CD4-positive, alpha-beta T cell treated with Interleukin-1 beta for 1 hour (primary cell): ENCODE measurements around the gene STAT4.
A peak's percentile ranks its signal among the peaks of the same experiment; 100 is the strongest.

ENCODE experiments used
- DNase-seq, 2 donors: peaks; one replicate each; pipeline ENCODE4 v3.0.0-alpha.2; 2020 to 2022

Gene STAT4

DNA sequence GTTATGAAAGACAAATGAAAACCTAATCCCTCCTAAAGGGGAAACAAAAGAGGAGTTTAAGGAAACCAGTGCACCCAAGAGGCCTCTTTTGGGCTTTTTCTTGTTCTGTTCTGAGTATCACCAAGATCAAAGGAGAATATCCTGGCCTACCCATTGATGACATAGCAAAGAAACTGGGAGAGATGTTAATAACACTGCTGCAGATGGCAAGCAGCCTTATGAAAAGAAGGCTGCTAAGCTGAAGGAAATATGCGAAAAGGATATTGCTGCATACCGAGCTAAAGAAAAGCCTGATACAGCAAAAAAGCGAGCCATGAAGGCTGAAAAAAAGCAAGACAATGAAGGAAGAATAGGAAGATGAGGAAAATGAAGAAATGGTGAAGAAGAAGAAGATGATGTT, 23.6 kb upstream of the STAT4 start:
- DNase-seq, result no peak

DNA sequence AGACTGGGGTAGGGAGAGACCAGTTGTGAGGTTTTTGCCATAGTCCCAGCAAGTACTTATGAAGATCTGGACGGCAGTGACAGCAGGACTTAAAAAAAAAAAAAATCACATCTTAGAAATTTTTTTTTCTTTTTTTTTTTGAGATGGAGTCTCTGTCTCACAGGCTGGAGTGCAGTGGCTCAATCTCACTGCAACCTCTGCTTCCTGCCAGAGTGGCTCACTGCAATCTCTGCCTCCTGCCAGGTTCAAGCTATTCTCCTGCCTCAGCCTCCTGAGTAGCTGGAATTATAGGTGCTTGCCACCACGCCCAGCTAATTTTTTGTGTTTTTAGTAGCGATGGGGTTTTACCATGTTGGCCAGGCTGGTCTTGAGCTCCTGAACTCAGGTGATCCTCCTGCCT, 22.4 kb upstream of the STAT4 start:
- no peak for DNase-seq

DNA sequence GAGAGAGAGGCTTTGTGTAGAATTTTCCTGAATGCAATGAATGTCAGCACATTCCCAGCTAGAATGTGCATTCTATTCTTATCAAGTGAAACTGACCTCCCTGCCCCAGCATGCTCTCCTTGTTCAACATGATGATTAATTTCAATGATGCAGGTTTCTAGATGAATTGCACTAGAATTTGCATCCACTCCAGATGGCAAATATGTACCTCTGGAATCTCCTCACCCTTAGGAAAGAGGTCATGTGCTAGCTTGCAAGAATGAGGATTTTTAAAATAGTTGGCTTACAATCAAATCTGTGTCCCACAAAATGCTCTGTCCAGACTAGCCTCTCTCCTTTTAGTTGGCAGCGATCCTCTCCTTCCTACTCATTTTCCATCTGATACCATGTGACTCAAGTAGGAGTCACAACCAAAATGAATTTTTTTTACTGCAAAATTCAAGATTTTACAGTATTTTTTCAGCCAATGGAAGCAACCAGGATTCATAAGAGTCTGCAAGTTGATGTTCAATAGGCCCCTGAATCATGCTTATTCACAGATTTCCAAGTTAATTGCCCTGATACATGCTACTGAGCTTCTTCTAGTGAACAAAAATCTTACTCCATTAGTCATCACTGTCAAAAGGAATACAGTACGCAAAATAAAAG, 21.0 kb upstream of the STAT4 start:
- DNase-seq, result no peak

DNA sequence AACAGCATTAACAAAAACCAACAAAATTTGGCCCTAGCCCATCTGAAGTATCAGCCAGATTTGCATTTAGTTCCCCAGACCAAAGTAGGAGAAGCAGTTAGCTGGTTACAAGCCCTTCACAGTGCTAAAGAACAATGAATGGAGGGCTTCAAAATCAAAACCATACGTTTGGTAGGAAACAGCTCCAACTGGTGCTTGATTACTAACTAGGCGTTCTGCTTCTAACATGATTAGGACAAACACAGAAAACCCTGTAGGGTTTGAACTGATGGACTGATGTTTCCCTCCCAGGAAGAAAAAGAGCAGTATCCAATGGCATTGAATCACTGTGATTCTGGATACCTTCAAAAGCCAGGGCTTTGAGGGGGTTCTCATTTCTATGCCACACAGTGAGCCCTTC, 20.5 kb upstream of the STAT4 start:
- DNase-seq, result no peak

DNA sequence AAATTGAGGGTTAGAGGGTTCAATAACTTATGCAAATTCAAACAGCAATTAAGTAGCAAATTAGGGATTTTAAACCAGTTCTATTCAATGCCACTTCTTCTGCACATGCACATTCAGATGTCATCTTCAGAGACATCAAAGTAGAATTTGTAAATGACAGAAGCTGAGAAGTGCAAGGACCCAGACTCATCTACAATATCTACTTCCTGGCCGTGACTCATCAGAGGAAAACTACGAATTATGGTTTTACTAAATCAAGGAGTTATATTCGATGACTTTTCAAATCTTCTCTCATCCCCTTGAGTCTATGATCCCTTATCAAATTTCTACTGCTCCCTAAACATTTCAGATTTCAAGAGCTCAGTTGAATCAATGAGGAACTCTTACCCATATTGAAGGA, 20.0 kb upstream of the STAT4 start:
- DNase-seq, result no peak

DNA sequence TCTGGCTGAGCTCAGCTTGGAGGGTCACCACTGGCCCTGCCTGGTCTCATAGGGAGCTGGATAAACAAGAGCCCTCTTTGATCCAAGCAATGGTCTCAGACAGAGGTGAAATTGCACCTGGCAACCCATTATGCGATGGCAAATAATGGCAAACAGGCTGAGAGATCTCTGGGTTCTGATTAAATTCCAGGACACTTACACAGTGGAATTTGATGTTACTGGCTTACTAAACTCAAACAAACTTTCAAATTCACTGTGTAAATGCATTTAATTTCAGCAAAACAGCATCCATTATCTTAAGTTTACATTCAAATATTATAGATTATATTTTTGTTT, 19.5 kb upstream of the STAT4 start:
- DNase-seq, result no peak

DNA sequence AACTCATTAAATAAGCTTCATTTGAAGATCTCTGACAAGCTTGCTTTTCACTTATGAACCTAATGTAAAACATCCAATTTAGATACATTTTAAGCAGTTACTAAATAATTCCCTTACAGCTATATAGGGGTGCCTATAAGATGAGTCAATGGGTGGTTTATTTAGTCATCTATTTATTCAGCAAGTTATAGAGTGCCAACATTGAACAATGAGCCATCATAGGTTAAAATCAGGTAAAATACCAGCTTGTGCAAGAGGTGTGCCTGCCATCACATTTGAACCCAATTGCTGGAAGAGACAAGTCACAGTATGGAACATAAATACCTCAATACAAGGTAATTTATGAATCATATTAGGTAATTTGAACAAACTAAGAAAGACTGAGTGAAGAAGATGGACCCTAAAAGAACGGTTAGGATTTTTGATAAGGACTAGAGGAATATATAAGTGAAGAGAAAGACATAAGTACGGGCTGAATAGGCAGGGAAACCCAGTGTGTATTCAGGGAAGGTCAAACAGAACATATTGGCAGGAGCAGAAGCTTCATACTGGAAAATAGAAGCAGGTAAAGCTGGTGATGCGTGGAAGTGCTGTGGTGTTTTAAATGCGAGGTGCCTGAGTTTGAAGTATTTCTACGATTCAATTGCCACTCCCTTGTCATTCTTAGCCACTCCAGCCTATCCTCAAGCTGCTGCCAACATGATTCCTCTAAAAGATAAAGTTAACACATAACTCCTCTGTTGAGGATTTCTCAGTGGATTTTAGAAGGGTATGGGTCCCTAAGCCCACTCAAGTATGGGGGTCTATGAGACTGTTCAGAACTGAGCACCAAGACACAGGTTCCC, 18.9 kb upstream of the STAT4 start:
- DNase-seq, result no peak

DNA sequence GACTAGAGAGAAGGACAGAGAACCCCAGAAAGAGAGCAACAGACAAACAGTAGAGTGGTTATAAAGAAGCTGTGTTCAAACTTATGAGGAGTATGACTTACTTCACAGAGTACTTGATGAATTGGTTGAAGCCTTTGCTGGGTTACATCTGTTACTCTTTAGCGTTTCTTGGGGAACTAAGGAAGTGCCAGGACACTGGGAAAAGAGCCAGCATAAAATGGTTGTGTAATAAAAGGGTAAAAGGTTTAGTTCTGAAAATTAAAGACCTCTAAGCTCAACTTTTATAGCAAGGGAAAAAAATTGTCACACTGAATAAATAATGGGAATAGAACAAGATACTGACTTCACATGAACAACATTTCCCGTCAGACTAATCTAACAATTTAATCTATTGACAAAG, 17.0 kb upstream of the STAT4 start:
- DNase-seq, result no peak

DNA sequence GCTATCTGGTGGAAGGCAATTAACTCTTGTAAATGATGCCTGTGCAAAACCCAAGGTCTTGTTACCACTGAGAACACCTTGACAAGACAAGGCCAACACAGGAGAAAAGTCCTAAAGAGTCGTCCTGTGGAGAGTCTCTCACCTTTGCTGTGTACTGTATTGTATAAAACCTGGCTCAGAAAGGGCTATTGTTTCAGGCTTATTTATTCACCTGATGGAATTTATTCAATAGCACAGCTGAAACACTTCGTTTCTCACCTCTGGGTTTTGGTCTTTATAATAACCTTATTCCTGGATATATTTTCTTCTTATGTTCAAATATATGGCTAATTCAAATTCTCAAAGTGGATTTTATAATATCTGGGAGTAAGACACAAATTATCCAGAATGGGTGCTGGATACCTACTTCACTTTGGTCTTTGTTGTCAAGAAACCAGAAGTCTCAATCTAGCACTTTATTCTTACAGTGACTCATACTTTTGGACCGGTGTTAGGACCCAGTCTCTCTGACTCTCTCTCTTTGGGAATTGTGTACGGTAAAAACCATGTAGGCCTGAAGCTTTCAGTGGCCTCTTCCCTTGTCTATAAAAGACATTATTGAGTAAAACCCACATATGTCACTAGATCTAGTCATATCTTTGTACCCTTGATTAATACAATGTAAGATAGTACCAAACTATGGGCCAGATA, 16.1 kb upstream of the STAT4 start:
- no peak for DNase-seq

DNA sequence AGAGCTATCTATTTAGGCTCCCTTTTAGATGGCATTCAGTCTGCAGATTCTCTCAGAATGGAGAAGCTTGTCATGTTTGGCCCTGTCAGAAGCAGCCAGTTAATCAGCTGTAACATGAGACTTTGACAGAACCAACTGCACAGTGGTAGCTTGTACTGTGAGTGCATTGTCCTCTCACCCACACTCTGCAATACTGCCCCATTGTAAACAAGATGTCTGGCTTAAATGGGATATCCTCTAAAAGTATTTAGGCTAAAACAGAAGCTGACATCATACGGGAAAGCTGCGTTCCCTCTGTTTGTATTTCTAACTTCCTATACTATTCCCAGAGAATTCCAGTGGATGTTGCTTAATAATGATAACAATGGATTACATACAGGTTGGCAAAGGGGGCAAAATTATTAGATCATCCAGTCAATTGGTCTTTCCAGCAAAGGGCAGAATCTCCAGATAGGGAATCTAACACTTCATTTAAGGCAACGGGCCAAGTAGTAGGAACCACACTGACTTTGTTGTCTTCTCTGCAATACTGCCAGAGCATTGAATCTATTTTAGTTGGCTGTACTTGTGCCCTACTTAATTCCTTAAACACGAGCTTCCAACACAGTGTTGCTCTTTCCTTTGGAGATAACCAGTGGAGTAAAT, 15.4 kb upstream of the STAT4 start:
- no peak for DNase-seq

DNA sequence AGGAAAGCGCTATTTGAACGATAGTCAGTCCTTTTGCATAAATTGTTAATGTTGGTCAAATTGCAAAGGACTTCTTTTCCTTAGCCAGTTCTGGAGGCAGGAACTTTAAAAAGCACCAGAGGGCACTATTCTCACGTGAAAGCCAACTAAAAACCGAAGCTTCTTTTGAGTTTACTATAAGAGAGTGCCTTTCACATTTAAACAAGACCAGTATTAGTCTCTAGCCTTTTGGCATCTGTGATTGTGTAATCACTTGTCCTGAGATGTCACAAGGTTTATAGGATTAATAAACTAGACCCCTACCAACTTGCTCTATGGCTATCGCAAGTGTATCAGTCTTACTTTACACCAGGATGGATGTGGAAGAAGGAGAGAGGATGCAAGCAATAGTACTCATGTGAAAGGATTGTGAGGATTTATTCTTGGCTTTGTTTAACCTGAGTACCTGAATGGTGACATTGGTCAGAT, 14.4 kb upstream of the STAT4 start:
- peak; percentile 5 to 57 for DNase-seq

DNA sequence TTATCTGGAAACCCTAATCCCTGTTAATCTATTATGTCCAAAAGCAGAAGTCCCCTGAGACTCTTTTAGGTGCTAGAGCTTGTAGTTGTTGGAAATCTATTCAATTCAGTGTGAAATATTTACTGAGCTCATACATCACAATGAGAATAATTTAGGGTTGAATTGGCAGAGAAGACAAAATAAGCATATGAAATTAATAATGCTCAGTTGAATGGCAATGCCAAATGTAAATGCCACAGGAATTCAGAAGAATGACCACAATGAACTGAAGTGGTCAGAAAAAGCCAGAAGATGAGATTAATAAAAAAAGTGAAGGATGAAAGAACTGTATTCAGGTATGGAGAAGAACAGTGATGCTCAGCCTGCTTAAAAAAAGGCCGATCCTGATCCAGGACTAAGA, 8.0 kb upstream of the STAT4 start:
- DNase-seq, result no peak

DNA sequence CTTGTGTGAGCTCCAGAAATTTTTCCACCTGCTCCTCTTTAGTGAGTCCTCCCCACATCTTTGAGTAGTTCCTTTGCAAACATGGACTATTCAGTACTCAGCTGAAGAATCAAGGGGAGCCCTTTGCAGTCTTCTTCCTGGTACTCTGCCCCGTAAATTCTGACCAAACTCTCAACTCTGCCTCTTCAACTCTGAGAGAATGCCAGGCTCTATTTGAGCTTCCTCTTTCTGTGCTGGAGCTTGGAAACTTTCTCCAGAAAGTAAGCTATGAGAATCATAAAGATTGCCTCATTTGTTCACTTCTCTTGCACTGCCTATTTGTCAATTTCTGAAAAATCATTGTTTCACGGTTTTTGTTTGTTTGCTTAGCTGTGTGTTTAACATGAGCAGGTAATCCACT, 7.4 kb upstream of the STAT4 start:
- no peak for DNase-seq

DNA sequence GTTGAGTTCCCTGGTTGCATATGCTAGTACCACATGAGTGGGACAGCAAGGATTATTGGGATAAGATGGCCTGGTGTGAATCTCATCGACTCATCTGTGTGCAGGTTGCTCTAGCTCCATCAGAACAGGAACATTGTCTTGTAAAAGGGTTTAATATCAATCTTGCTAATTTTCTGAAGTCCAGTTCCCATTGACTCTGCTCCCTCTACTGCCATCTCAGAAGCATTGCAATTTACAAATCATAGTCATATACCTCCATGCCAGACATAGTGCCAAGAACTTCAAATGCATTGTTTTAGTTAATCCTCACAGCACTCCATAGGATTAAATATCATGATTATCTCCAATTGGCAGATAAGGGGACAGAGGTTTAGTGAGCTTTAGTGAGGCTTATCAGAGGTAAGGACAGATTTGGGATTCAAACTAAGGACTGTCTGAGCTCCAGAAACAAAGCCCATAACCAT, 4.8 kb upstream of the STAT4 start:
- peak; percentile 5 to 58 for DNase-seq

DNA sequence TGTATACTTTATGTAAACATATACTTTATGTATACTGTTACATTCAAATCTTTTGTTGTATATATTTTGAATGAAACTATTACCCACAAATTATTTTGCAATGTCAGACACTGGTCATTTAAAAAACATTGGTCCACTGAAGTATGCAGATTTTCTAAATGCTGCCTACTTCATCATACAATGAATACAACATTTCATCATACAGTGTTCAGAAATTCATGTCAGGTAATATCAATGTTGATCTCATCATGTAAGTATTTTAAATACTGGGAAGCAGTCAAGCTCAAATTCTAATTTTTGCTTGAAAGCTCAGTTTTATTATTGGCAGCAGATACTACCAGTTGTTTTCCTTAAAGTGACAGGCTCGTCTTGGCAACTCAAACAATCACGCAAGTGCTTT, 2.9 kb upstream of the STAT4 start:
- DNase-seq, result no peak

DNA sequence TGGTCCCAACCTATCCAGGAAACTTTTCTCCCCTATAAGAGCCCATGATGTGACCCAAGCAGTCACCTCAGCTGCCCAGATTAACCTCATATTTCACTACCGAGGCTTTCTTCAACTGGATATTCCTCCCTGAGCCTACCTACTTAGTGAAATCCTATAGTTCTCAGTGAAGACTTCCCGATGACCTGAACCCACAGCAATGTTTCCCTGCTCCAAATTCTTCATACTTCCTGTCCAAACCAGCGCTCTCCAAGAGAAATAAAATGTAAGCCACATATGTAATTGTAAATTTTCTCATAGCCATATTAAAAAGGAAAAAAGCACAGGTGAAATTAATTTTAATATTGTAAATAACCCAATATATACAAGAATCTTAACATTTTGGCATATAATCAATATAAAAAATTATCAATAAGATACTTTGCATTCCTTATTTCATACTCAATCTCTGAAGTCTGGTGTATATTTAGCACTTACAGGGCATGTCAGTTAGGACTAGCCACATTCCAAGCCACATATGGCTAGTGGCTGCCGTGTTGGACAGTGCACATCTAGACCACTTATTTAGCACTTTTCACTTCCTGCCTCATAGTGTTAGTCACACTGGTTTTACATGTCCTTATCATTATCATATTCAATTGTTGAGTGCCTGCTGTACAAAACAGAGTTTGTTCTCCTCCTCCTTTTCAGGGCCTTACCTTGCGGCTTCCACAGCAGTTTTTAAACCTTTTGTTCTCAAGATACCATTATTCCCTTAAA, 1.9 kb upstream of the STAT4 start:
- DNase-seq, result peak; percentile 33 to 49

DNA sequence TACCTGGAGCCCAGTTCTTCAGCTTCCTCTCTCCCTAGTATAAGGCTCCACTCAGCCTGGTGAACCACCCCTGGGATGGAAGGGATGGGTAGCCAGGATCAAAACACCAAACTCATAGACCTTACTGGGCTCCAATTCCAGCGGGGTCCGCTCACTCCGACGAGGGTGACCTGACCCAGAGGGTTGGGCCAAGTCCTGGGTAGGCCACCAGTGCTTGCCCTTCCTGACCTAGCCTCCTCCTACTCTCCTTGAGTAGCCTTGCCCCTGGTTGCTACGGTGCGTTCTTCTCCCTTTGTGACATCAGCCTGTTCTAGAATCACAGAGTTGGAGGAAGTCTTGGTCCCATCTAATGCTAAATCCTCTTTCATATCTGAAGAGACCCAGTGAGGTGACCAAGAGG, 537 bp upstream of the STAT4 start:
- peak in 1 of 2 donors; percentile 29 for DNase-seq

DNA sequence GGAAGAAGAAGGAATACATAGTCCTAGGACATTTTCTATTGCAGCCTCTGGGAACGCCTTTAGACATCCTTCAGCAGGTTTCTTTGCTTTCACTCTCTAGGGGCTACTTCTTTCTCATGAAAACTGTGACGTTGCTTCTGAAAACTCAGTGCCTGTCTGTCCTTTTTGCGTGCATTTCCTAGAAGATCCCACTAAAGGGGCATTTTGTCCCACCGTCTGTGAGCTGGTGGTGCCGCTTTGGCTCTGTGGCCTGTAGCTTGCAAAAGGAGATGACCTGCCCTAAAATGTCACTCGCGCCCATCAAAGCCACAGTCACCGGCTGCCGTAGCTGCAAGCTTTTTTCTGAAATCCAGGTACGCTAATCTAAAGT, 579 bp downstream of the STAT4 start:
- DNase-seq, result peak in 1 of 2 donors; percentile 56

DNA sequence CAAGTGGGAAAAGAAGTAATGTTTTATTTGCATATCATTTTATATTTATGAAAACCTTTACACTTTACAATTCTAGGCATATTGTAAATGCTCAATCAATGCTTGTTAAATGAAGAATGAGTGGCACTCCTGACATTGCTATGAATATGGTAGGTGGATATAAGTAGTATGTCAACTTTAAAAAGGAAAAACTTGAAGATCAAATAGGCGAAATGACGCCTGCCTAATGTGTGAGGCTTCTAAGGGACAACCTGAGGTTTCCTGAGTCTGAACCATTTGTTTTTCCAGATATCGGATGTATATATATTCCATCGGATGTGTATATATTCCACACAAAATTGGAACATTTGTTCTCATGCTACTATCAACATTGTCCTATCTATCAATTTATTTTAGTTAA, 1.4 kb downstream of the STAT4 start:
- peak in 1 of 2 donors; percentile 30 for DNase-seq

DNA sequence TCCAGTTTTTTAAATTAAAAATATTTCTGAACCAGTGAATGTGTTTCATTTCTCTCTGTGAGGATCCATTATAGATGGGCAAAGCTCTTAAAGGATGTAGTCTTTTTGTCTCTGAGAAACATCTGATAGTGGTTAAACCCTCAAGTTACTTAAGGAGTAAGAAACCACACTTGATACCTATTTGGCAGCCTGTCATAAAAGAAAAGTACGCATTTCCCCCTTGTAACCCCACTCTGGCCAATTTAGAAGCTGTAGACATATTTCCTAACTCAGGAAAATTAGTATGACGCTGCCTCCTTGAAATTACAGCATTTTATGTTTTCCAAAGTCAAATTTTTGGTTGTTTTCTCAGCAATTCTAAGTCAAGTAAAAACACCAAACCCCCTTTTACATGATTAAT, 2.0 kb downstream of the STAT4 start:
- peak in 1 of 2 donors; percentile 72 for DNase-seq

DNA sequence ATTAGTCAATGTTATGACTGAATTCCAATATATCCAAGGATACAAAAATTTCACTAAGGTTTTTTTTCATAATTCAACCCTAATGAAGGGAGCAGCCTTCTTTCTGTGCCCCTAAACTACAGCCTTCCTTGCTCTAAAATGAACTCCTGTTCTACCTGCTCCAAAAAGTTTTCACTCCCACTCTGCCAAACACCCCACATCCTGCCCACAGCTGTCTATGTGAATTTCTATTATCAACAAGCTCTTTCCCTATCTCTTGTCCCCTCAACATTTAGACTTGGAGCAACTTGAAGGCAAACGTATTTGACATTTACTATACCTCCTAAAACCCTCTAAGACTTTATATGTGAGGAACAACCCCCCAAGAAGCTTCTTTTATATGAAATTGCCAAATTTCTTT, 2.5 kb downstream of the STAT4 start:
- DNase-seq, result no peak

DNA sequence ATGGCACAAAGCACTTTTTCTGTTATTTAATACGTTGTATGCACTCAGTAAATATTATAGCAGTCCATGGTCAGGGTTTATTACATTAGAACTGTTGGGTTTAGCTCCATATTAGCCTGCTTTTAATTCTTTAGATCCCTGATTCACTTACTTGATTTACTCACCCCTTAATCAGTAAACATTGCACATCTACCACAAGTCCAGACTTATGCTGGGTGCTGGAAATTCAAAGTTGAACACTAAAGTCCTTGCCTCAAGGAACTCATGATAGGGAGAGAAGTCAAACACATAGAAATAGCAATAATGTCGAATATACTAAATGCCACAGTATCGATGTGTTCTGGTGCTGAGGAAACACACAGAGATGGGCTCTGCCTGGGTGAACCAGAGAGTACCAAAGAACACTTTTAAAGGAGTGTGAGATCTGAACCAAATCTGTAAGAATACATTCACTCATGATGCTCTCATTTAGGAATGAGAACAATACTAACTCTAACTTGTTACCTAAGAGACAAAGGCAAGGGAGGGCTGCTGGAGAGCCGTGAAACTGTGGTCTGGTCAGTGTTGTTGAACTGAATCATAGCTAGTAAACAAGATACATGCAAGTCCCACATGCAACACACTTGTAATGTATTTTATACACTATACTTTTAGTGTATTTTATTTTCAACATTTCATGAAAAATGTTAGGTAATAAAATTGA, 4.9 kb downstream of the STAT4 start:
- no peak for DNase-seq
